GM19467 (cell line): ENCODE data around the gene PGP.

Experiments used
- ATAC-seq: cut with Tn5 transposase; IDR thresholded peaks from one replicate; pipeline ENCODE4 v1.9.1; 2021; ENCODE audit warnings: mild to moderate bottlenecking, moderate library complexity; ENCODE audit not compliant: unreplicated experiment

PGP gene

DNA sequence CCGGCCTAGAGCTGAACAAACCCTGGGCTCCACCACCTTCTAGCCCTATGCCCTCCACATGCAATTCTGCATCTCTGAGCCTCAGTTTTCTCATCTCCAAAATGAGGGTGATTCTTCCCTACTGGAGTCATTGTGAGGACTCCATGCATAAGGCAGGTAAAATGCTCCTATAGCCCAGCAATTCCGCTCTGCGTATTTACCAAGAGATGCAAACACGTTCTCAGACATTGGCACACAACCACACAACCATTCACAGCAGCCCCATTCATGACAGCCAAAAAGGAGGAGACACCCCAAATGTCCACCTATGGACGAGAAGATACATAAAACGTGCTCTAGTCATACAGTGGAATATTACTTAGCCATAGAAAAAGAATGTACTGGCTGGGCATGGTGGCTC is 14.3 kb downstream of the PGP start:
- ATAC-seq: no peak

DNA sequence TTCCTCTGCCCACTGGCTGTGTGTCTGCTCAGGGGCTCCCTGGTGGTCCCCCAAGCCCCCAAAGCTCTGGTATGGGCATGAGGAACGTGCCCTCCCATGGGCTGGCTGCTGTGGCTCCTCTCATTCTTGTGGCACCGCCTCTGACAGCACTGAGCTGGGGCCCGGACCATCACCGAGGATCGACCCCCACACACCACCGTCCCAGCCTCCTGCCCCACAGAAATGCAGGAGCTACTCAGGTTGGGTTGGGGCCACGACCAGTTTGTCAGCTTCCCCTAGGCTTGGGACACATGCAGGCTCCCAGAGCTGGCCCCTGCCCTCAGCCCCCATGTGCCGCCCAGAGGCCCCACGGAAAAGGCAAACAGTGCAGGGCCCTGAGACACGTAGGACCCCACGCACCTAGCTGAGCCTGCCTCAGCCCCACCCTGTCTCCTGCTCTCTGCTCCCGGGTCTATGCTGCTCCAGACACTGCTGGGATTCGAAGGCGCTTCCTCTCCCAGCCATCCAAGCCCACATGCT is 15.0 kb downstream of the PGP start:
- ATAC-seq: no peak

DNA sequence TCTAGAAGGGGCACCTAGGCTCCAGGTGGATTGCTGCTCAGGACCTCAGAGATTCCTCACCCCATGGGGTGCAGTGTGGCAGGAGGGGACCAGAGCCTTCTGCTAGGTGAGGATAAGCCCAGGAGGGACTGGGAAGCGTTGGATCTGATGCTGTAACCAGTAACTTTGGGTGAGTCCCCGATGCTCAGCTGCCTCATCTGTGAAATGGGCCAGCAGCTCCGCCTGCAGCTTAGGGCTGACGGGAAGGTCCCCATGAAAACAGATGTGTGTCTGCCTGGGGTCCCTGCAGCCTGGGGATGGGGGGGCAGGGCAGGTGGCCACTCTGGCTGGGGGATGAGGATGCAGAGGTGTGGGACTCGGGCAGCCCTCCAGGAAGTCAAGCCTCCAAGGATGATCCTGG is 15.5 kb downstream of the PGP start:
- no peak for ATAC-seq

DNA sequence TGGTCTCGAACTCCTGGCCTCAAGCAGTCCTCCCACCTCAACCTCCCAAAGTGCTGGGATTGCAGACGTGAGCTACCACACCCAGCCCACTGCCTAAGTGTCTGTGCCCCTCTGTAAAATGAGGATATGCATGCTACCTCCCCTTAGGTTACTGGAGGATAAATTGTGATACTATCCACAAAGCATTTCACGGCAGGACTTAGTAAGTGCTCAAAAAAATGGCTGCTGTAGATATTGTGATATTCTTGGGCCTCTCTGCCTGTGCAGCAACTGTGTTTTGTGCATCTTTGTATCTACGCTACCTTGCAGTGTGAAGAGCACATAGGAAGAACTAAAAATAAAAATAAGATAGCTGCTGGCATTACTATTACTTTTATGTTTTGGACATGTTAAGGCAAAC is 16.4 kb downstream of the PGP start:
- no peak for ATAC-seq

DNA sequence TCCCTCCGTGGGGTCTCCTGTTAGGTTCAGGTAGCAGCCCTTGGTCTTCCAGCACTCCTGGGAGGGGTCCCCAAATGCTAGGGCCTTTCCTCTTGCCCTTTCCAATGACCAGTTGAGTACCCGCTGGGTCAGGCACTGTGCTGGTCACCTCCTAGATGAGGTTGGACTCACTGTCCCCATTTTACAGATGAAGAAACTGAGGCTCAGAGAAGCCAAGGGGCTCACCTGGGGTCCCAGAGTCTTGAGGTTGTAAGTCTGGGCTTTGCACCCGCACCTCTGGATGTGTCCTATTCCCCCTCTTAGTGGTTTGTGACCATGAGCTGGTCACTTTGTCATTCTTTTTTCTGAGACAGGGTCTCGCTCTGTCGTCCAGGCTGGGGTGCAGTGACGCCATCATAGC is 16.9 kb downstream of the PGP start:
- ATAC-seq: no peak

DNA sequence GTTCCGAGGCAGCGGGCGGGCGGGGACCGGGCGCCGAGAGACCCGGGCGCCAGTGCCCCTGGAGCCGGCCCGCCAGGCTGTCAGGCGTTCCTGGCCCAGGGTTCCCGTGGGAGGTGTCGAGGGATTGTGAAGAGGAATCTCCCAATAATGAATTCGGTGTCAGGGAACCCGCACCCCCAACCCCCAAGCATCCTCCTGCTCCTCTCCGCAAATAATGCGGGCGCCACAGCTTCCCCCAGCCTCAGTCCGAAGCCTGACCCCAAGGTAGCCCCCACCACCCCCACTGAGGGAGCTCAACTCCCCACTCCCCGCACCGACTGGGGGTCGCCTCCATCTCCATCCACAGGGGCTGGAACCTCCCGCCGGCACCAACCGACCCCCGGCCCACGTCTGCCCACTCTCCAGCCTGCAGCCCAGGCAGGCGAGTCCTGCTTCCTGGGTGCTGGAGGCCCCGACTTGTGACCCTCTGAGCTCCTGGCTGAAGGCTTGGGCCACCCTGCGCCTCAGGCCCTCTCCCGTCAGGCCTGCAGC is 17.6 kb downstream of the PGP start:
- ATAC-seq: no peak

DNA sequence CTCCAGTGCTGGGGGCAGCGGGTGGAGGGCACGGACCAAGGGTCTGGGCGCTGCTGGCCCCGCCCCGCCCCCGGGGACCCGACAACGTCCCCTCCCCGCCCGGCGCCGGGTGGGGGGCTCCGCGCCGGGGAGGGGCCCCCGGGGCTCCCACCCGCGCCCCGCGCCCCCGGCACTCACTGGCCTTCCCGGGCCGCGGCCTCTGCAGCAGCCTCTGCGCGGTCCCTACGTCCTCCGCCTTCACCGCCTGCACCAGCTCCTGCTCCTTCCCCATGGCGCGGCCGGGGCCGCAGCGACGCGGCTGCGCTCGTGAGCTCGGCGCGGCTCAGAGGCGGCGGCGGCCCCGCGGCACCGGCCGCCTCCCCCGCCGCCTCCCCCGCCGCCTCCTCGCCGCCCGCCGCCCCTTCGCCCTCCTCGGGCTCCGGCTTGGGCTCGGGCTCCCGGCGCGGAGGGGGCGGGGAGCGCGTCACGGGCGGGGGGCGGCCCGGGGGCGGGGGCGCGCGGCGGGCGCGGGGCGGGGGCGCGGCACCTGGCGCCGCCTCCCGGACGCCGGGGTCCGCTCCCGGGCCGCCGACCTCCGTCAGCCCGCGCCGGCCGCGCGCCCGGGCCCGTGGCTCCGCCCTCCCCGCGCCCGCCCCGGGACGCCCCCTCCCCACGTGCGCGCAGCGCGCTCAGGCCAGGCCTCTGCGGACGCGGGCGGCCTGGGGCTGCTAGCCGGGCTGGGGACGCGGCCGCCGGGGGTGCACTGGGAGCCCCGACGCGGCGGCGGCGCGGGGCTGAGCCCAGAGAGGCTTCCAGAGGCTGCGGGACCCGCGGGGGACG is 18.3 kb downstream of the PGP start, which contains the start of gene CASKIN1:
CASKIN1 (minus strand) TSS at position 444 of the 819 bp plus-strand sequence; CDS start at position 271, 173 bp downstream.
- no peak for ATAC-seq

DNA sequence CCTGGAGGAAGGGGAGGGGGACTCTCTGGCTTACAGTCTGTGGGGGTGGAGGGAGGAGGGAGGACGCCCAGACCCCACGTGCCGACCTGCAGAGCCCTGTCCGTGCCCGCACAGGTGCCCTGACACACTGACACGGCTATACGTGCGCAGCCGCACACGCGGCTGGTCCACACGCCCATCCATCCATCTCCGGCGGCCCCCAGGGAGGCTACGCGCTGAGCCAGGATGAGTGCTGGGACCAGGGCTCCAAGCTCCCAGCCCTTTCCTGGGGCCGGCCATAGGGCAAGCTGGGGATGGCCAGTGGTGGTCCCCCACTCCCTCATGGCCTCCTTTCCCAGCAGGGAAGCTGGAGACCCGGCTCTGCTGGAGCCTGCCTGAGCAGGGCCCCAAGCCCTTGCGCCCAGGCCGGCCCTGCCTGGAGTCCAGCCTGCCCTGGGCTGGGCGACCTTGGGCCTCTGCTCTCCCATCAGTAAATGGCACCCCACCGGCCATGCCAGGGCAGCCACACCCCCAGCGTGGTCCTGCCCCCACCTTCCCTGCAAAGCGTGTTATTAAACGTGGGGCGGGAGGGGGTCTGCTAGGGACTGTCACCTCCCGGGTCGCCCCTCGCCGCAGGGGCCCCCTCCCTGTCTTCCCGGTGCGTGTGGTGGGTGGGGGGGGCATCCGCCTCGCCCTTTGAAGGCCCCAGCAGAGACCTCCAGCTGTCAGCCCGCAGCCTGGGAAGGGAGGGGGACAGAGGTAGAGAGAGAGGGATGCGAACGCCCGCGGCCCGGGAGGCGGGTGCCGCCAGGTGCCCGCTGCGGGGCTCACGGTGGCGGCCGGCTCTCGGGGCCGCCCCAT is 19.1 kb downstream of the PGP start:
- ATAC-seq: no peak

DNA sequence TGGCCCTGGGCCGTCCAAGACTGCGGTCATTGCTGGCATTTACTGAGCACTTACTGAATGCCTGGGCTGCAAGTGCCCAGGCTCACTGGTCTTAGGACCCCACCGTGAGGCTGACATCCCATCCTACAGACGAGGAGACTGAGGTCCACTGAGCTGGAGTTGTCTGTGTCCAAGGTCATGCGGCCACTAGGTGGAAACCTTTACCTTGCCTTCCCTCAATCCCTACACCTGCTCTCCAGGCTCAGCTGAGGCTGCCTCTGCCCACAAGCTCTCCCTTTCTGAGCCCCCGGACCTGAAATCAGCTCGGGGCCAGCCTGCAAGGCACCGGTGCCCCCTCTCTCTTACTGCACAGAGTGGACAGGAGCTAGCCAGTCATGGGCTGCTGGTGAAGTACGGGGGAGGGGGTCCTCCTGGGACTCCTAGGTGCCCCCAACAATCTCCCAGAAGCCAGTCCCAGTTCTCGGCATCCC is 19.8 kb downstream of the PGP start:
- ATAC-seq: no peak

DNA sequence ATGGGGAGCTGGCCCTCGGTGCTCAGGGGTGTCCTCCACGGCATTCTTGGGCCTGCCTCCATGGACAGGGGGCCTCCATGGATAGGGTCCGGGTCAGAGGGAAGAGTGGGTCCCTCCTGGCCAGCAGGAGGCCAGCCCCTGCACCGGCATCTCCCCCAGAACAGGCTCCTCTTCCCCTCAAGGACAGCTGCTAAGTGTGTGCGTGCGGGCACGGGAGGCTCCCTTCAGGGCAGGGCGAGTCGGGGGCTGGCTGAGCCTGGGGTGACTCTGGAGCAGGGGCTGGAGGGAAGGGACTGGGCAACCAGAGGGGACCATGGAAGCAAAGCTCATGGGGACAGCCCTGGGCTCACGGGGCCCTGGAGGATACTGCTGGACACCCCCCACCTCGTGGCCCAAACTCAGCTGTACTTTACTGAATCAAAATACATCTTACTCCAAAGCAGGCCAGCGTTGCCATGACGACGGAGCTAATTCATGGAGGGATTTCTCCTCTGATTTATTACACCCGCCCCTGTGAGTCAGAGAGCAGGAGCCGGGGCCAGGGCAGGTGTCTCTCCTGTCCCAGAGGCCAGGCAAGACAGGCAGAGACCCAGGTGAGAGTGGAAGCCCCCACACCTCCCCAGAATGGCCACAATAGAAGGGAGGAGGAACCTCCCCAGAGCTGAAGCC is 20.3 kb downstream of the PGP start:
- no peak for ATAC-seq

DNA sequence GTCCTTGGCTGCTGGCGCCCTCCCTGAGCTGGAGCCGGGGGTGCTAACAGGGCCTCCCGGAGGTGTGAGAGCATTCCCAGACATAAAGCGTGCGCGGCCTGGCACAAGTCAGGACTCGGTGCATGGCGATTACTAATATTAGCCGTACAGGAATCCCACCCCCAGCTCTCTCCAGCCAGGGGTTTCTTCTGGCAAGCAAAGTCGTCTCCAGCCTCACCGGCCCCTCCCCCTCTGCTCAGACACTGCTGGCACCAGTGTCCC is 23.3 kb downstream of the PGP start:
- no peak for ATAC-seq

DNA sequence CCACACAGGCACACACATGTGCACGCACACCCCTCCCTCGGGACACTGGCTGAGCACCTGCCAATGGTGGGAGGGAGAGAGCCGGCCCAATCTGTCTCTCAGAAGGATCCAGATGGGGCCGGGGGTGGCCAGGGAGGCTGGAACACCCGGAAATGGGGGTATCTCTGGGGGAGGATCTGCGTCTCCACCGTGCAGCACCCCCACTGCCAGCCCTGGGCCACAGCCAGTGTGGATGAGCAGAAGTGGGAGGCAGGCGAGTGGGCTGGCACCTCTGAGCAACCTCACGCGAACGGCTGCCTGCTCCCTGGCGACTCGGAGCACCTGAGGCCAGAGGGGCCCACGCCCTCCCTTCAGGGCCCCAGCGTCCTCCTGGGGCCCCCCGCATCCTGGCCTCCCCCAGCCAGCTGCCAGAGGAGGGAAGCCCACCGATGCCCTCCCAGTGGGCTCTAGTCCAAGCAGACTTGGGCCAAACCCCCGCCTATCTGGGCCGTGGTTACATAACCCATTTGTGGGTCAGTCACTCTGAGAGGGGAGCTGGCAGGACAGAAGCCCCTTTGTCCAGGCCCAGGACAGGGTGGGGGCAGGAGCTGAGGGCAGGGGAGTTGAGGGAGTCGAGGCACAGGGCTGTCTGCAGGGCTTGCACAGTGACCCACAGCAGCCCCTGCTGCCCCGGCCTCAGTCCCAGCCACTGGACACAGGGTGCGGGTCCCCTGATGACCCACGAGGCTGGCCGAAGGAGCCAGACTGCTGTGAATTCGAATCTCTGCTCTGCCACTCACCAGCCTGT is 23.8 kb downstream of the PGP start:
- ATAC-seq: no peak

DNA sequence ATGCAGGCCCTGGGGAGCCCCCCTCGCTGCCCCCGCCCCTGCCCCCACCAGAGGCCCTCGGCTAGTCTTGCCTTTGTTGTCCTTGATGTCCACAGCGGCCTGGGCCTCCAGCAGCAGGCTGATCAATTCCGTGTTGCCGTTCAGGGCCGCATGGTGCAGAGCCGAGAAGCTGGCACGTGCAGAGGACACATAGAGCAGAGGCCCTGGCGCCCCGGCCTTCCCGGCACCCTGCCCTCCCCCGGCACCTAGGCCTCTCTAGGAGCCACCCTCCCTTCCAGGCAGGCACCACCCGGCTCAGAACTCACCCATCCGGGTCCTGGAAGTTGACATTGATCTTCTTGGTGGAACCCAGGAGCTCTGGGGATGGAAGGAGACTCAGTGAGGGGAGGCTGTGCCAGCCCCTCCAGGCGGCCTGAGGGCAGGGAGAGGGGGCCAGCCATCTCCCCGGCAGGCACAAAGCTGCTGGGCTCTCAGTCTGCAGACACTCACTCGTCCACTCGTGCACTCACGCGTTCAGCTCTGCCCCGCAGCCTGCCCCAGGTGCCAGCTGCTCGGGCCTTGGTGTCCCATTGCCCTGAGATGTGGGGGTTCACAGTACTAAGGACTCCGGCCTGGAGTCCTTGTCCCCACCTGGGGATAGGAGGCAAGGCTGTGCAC is 24.5 kb downstream of the PGP start:
- no peak for ATAC-seq

DNA sequence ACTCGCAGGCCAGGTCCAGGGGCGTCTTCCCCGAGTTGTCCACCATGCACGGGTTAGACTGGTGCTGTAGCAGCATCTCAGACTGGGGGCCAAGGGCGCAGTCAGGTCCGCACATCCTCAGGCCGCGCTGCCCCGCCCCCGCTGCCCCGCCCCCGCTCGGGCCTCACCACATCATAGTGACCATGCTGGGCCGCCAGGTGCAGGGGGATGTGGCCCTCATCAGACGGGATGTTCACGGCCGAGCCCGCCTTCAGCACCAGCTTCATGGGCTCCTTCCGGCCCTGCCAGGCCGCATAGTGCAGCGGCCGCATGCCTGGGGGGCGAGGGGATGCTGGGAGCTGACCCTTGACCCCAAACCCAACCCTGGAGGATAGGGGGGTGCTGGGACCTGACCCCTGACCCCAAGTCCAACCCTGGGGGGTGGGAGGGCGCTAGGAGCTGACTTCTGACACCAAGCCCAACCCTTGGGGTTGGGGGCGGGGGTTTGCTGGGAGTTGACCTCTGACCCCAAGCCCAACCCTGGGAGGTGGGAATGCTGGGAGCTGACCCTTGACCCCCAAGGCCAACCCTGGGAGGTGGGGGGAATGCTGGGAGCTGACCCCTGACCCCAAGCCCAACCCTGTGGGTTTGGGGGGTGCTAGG is 25.3 kb downstream of the PGP start:
- no peak for ATAC-seq

DNA sequence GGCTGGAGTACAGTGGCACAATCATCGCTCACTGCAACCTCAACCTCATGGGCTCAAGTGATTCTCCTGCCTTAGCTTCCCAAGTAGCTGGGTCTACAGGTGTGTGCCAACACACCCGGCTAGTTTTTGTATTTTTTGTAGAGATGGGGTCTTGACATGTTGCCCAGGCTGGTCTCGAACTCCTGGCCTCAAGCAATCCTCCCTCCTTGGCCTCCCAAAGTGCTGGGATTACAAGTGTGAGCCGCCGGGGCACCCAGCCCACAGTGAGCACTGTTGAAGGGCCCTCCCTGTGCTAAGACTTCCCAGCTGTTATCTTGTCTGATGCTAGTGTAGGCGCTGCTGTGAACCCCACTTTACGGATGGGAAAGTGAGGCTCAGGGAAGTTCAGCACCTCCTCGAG is 26.2 kb downstream of the PGP start:
- no peak for ATAC-seq

DNA sequence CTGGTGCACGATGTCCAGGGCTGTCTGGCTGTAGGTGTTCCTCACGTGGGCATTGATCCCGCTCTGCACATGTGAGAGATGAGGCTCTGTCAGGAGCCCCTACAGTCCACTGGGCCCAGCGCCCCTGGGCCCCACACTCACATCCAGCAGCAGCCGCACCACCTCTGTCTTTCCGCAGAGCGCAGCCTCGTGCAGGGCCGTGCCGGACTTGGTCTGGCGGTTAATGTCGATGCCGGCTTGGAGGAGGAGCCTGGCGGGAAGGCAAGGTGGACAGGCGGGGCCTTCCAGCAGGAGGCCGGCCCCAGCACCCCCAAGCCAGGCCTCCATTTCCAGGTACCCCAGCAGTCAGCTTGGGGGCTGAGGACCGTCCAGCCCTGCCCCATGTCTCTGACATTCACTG is 27.4 kb downstream of the PGP start:
- no peak for ATAC-seq

DNA sequence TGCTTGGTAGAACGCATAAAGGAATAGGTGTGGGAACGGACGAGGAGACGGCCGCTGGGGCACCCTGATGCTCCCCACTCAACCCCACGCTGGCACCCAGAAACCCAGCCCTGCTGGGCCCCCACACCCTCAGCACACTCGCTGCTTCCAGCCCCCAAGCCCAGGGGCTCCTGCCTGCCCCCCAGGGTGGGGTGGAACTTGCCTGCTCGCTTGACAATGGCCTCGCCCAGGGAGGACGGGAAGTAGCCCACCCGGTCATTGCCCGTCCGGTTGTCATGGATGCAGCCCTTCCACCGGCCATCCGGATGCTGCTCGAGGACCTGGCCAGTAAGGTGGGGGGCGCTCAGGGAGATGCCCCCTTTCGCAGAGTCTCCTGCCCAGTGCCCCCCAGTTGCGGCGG is 28.1 kb downstream of the PGP start:
- ATAC-seq: no peak

DNA sequence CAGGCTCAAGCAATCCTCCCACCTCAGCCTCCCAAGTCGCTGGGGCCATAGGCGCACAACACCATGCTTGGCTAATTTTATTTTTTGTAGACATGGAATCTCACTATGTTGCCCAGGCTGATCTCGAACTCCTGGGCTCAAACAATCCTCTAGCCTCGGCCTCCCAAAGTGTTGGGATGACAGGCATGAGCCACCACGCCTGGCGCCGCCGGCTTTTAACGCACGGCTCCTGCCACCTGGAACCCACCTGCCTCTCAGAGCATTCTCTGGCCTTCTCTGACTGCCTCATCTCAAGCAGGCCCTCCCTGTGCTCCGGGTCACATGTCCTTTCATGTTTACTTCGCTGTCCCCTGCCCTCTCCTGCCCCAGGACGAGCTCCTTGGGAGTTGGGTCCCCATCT is 28.6 kb downstream of the PGP start:
- ATAC-seq: no peak

DNA sequence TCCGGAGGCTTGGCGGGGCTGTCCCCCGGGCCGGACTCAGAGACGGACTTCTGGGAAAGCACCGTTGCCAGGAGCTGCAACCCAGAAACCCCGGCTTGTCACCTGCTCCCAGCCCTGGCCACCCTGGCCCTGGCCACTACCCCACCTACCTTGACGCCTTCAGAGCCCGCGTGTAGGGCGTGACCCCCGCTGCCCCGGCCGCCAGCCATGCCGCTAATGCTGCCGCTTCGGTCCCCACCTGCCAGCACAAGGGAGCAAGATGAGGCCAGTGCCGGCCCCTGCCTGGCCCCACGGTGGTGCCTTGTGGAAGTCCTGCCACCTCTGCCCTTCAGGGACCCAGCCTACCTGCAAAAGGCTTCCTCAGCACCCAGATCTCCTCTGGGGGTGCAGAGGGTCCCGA is 29.7 kb downstream of the PGP start:
- ATAC-seq: no peak

DNA sequence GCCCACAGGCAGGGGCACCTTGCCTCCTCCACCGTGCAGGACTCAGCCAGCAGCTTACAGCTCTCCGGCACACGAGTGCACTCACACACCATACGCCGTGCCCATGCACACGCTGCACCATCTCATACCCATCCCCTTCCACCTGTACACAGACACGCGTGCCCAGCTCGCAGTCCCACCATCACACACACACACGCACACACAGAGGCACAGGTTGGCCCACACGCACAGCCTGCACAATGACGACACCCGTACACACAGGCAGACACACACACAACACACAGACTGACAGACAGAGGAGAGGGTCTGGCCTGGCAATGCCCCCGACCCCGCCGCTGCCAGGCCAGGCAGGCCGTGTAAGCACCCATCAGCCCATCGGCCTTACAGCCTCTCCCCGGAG is 30.3 kb downstream of the PGP start:
- ATAC-seq: no peak
